ACC112 (cell line): ENCODE measurements around the gene OR2T12.
"Not testable (repeated sequence)": the region's sequence is repeated elsewhere in the genome, so short reads cannot be mapped to it uniquely, and the experiment has no call there.

Source experiments
- H2AFZ ChIP-seq: fragments of 200-600 bp; sonication (generic); one replicate; pipeline ENCODE4 v1.6.0; 2017; ENCODE audit warnings: antibody characterized with exemption, low read length; ENCODE audit not compliant: unreplicated experiment
- H3K27ac ChIP-seq: fragments of 200-600 bp; sonication (generic); 2 replicates; pipeline ENCODE4 v1.5.1; 2014; ENCODE audit warnings: low read depth, mild to moderate bottlenecking, antibody characterized with exemption, low read length, moderate library complexity
- H3K27me3 ChIP-seq: fragments of 200-600 bp; sonication (generic); 2 replicates; pipeline ENCODE4 v1.6.1; 2014; ENCODE audit warnings: mild to moderate bottlenecking, antibody characterized with exemption, low read length, moderate library complexity, mixed read lengths; ENCODE audit not compliant: insufficient read depth
- H3K36me3 ChIP-seq: fragments of 200-600 bp; sonication (generic); 2 replicates; pipeline ENCODE4 v1.6.1; 2016; ENCODE audit warnings: mild to moderate bottlenecking, antibody characterized with exemption, low read length, moderate library complexity, mixed read lengths; ENCODE audit not compliant: insufficient read depth
- H3K4me1 ChIP-seq: fragments of 200-600 bp; sonication (generic); one replicate; pipeline ENCODE4 v1.6.1; 2016; ENCODE audit warnings: low read length, mixed read lengths; ENCODE audit not compliant: insufficient read depth, unreplicated experiment, control insufficient read depth
- H3K4me3 ChIP-seq: fragments of 200-600 bp; sonication (generic); 2 replicates; pipeline ENCODE4 v1.5.1; 2014; ENCODE audit warnings: mild to moderate bottlenecking, low read depth, low read length
- H3K79me2 ChIP-seq: fragments of 200-600 bp; sonication (generic); one replicate; pipeline ENCODE4 v1.6.0; 2016; ENCODE audit warnings: low read length; ENCODE audit not compliant: control insufficient read depth, unreplicated experiment, insufficient read depth

OR2T12 gene

GRCh38 chr1:248303324-248303723 is at the start of gene OR2T12:
OR2T12 (minus strand) TSS chr1:248303424; CDS start chr1:248295578, 7,846 bp downstream.
- Histone ChIP-seq H2AFZ (no peak within 1 kb of the TSS), H3K27me3 (no peaks in the 10 kb centered on the region), H3K36me3 (no peaks in the 10 kb centered on the region), H3K27ac (no peak within 1 kb of the TSS), H3K4me1 (no peaks in the 10 kb centered on the region), H3K4me3 (no peak within 1 kb of the TSS), H3K79me2 (no peaks in the 10 kb centered on the region)

GRCh38 chr1:248348475-248348874 is 45.3 kb upstream of the OR2T12 start, which contains the start of gene OR14C36:
OR14C36 (plus strand) TSS chr1:248348775; CDS start chr1:248348775, 0 bp downstream.
- H3K27ac ChIP-seq = no peak within 1 kb of the TSS
- no peak within 1 kb of the TSS for H2AFZ ChIP-seq
- H3K4me1 ChIP-seq = no peaks in the 10 kb centered on the region
- H3K79me2 ChIP-seq = no peaks in the 10 kb centered on the region
- H3K36me3 ChIP-seq = no peaks in the 10 kb centered on the region
- no peak within 1 kb of the TSS for H3K4me3 ChIP-seq
- H3K27me3 ChIP-seq = no peaks in the 10 kb centered on the region

- H3K27me3 ChIP-seq = no peaks in the 10 kb centered on the region
- no peaks in the 10 kb centered on the region for H3K79me2 ChIP-seq
- H3K36me3 ChIP-seq = no peaks in the 10 kb centered on the region
- no peaks in the 10 kb centered on the region for H3K4me1 ChIP-seq
- no peak overlapping the region for H3K27ac ChIP-seq
- no peak overlapping the region for H2AFZ ChIP-seq
- H3K4me3 ChIP-seq = no peak overlapping the region
Measured at GRCh38 chr1:248343451-248343850, 40.2 kb upstream of the OR2T12 start.

- H2AFZ ChIP-seq = no peak within 1 kb of the TSS
- no peak within 1 kb of the TSS for H3K4me3 ChIP-seq
Measured at GRCh38 chr1:248324468-248324867, 21.2 kb upstream of the OR2T12 start, which contains the start of gene OR2M7. OR2M7 (minus strand) TSS chr1:248324568; CDS start chr1:248324568, 0 bp downstream.

GRCh38 chr1:248316796-248317195 is 13.6 kb upstream of the OR2T12 start:
- H3K27me3 ChIP-seq = no peaks in the 10 kb centered on the region
- no peaks in the 10 kb centered on the region for H3K79me2 ChIP-seq
- H3K4me3 ChIP-seq = no peak overlapping the region
- H2AFZ ChIP-seq = no peak overlapping the region
- H3K27ac ChIP-seq = no peak overlapping the region
- H3K4me1 ChIP-seq = no peaks in the 10 kb centered on the region
- no peaks in the 10 kb centered on the region for H3K36me3 ChIP-seq

More at GRCh38 chr1:248324468-248324867, 21.2 kb upstream of the OR2T12 start, which contains the start of gene OR2M7:
- H3K27me3 ChIP-seq = no peaks in the 10 kb centered on the region
- no peak within 1 kb of the TSS for H3K27ac ChIP-seq
- no peaks in the 10 kb centered on the region for H3K4me1 ChIP-seq
- no peaks in the 10 kb centered on the region for H3K79me2 ChIP-seq
- H3K36me3 ChIP-seq = no peaks in the 10 kb centered on the region

- H3K4me1 ChIP-seq, H3K36me3 ChIP-seq, H3K27ac ChIP-seq, H3K27me3 ChIP-seq, H3K79me2 ChIP-seq, H3K4me3 ChIP-seq, H2AFZ ChIP-seq: not testable (repeated sequence)
Measured at GRCh38 chr1:248306740-248307139, 3.5 kb upstream of the OR2T12 start.

GRCh38 chr1:248306103-248306502 is 2.9 kb upstream of the OR2T12 start:
- no peaks in the 10 kb centered on the region for H3K4me1 ChIP-seq
- H3K36me3 ChIP-seq = no peaks in the 10 kb centered on the region
- no peak overlapping the region for H2AFZ ChIP-seq
- H3K27me3 ChIP-seq = no peaks in the 10 kb centered on the region
- H3K27ac ChIP-seq = no peak overlapping the region
- H3K79me2 ChIP-seq = no peaks in the 10 kb centered on the region
- H3K4me3 ChIP-seq = no peak overlapping the region

- not testable (repeated sequence) for H3K4me1 ChIP-seq, H3K27me3 ChIP-seq, H3K27ac ChIP-seq, H3K79me2 ChIP-seq, H3K4me3 ChIP-seq, H2AFZ ChIP-seq, H3K36me3 ChIP-seq
Measured at GRCh38 chr1:248305672-248306071, 2.4 kb upstream of the OR2T12 start.

- Histone ChIP-seq H3K27me3 (no peaks in the 10 kb centered on the region), H3K79me2 (no peaks in the 10 kb centered on the region), H3K4me3 (no peak overlapping the region), H3K4me1 (no peaks in the 10 kb centered on the region), H2AFZ (no peak overlapping the region), H3K27ac (no peak overlapping the region), H3K36me3 (no peaks in the 10 kb centered on the region)
Measured at GRCh38 chr1:248288391-248288790, 14.8 kb downstream of the OR2T12 start.

- H3K27me3 ChIP-seq = no peaks in the 10 kb centered on the region
- H2AFZ ChIP-seq = no peak within 1 kb of the TSS
- no peak within 1 kb of the TSS for H3K4me3 ChIP-seq
Measured at GRCh38 chr1:248277876-248278275, 25.3 kb downstream of the OR2T12 start, which contains the start of gene OR2T33. OR2T33 (minus strand) TSS chr1:248277976; CDS start chr1:248273814, 4,162 bp downstream.

GRCh38 chr1:248273225-248273624 is 30.0 kb downstream of the OR2T12 start:
- H3K4me1 ChIP-seq, H3K27ac ChIP-seq, H2AFZ ChIP-seq, H3K4me3 ChIP-seq, H3K27me3 ChIP-seq, H3K36me3 ChIP-seq, H3K79me2 ChIP-seq: not testable (repeated sequence)

More at GRCh38 chr1:248277876-248278275, 25.3 kb downstream of the OR2T12 start, which contains the start of gene OR2T33:
- no peaks in the 10 kb centered on the region for H3K36me3 ChIP-seq
- H3K4me1 ChIP-seq = no peaks in the 10 kb centered on the region
- H3K79me2 ChIP-seq = no peaks in the 10 kb centered on the region
- no peak within 1 kb of the TSS for H3K27ac ChIP-seq
